Urothelium cell line (cell line): Measurements from ENCODE around the gene KAT7.
A peak's percentile ranks its signal among the peaks of the same experiment; 100 is the strongest.
"Not testable (repeated sequence)": the region's sequence is repeated elsewhere in the genome, so short reads cannot be mapped to it uniquely, and the experiment has no call there.

Experiments
- DNase-seq: peaks from one replicate; pipeline ENCODE4 v3.0.0; 2011; ENCODE audit warnings: low spot score, mixed read lengths
- FAIRE-seq: peaks from 2 replicates; lab custom pipeline; 2011; peaks lifted over from hg19 to GRCh38; lab: Jason Lieb, UNC

Gene KAT7

DNA sequence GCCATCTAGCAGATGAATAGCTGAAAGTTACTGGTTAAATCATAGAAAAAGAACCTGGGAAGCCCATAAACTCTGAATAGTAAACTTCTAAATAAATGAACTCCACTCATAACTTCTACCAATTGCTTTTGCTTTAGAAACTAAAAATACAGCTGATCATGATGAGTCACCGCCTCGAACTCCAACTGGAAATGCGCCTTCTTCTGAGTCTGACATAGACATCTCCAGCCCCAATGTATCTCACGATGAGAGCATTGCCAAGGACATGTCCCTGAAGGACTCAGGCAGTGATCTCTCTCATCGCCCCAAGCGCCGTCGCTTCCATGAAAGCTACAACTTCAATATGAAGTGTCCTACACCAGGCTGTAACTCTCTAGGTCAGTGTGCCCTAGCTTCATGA lies 9.7 kb downstream of the KAT7 start:
- FAIRE-seq (no peak), DNase-seq (no peak)

DNA sequence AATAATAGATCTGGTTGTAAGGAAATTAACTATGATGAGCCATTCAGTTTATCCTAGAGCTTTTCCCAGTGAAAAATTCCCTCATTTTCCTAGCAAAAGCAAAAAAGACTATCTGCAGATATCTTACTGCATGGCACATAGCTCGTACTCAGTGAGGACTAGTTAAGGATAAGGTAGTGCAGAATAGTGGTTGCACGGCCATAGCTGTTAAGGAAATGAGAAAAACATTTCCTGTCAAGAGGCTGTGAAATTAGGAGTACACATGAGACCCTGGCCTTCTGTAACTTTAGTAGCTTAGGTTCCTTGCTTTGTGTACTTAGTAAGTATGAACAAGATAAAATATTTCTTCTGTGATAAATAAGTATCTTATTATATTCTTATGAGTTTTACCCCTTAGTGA lies 10.3 kb downstream of the KAT7 start:
- no peak for FAIRE-seq
- DNase-seq: no peak

DNA sequence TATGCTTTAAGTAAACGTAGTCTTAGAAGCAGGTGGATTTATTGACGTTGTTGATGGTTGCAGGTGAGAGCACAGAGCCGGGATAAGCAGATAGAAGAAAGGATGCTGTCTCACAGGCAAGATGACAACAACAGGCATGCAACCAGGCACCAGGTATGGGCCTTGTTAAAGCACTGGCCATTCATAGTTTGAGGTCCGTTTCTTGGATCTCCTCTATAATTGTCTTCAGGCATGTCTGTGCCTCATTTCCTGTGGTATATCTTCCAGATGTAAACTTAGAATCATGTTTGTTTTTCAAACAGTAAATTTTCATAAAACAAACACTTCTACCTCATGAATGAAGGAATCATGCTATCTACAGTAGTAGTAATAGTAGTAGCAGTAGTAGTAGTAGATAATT lies 20.6 kb downstream of the KAT7 start:
- DNase-seq (no peak), FAIRE-seq (no peak)

DNA sequence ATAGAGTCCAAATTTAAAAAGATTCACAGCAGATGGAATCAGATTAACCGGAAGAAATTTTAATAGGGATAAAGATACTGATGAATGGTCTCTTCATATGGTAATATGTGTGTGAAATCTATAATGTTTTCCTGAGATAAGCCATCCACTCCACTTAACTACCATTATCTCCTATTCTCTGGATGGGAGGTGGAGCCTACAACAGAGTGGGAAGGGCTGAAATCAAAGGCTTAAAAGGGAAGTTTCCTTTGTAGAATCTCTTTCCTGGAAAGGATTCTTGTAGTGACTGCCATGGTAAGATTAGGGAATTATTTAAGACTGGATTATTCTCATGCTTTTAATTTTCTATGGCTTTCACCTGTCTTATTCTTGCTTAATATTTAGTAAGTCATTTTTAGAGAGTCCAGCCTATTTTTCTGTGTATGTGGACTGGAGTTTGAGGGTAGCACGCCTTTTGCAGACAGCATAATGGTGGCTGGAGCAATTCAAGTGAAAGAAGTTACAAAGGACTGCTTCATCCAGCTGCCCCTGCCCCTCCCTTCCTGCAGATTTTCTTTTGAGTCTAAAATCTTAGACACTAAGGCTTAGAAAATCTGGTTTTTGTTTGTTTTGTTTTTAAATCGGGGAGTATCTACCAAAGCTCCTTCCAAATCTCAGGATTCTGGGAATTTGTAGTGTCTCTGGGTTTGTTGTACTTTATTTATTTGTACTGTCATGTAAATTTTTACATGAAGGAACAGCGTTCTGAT lies 26.5 kb downstream of the KAT7 start:
- FAIRE-seq (no peak), DNase-seq (no peak)

DNA sequence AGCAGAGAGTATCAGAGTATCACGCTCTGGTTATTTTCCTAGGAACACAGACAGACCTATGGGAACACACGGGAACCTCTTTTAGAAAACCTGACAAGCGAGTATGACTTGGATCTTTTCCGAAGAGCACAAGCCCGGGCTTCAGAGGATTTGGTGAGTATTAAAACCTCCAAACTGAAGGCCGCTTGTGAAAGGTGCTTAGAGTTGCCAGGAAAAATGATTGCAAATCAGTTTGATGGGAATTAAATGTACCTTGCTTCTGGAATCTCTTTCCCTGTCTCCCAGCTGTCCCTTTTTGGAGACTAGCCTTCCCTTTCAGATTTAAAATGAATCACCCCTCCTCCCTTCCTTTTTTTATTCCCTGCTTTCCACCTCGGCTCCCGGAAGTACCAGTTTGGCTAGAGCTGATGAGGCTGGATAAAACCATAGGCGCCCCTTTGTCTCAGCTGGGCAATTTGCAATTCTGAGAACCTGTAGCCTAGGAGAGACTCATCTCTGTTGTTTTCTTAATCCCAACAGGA lies 27.3 kb downstream of the KAT7 start:
- no peak for DNase-seq
- no peak for FAIRE-seq

DNA sequence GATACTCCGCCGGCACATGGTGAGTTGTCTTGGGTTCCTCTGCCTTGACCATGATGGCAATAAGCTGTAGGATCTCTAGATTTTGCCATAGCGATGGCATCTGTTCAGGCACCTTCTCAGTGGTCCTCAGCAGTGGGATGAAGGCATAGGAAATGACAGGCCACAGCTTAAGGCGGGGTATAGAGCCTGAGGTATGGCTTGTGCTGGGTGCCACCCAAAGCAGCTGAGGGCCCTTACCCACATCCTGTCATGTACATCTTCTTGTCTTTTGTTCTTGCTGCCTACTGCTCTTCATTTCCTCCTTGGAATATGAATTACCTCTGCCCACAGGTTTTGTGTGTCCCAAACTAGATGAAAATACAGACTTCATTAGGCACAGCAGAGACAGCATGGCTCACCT lies 29.5 kb downstream of the KAT7 start:
- DNase-seq (no peak), FAIRE-seq (no peak)

DNA sequence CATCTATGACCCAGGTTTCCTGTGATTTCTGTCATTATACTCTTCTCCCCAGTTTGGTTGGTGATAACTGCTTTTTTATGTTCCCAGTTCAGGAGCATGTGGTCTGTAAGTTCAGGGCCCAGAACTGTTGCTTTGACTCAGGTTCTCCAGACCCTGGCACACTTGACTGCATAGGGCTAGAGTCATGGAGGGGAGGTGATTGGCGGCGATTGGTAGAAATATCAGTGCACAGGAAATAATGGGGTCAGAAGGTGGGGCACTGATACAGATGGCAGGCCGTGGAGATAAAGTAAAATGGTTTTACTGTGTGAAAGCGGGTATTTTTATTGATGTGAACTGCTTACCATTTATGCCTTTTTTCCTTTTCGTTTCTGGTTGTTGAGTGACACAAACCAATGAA lies 30.7 kb downstream of the KAT7 start:
- DNase-seq (no peak), FAIRE-seq (no peak)

DNA sequence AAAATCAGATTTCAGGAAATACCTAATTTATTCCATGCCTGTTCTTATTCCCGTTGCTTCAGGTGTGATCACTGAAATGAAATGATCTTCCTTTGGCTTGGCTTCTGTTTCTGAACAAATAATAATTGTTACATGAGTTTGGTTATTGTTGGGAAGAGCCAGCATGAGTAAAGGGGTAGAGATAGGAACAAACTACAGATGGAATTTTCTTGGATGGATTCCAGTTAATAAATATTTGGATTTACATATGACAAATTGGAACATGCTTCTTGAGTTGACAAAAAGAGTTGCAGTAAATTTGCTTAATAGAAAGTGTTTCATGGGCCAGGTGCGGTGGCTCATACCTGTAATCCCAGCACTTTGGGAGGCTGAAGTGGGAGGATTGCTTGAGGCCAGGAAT lies 31.2 kb downstream of the KAT7 start:
- FAIRE-seq: no peak

DNA sequence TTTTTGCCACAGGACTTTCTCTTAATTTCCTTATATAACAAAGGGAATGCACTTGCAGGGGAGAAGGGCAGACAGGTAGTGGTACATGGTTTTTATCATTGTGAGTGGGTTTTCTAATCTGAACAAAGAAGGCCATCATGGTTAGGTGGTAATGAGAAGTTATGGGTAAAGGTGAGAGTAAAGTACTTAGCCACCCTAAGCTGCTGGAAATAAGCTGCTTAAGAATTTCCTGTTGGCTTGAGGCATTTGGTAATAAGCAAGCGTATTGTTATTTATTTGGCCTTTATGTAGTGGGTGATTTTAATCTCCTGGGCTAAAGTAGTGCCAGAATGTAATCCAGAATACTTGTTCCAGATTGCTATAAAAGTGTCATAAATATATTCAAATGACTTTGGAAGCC lies 32.3 kb downstream of the KAT7 start:
- DNase-seq (no peak), FAIRE-seq (no peak)

More for the DNA sequence above, 31.2 kb downstream of the KAT7 start:
- DNase-seq: no peak

DNA sequence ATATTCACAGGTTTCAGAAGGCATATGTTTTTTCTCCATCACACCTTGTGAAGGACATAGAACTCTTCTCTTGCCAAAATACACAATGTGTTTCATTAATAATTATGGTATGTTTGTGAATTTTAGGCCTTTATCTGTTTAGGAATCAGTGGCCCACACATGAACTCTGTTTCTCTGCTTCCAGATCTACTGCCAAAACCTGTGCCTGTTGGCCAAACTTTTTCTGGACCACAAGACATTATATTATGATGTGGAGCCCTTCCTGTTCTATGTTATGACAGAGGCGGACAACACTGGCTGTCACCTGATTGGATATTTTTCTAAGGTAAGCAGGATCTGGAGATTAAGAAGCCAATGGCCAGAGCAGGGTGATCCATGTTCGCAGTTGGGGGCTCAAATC lies 33.0 kb downstream of the KAT7 start:
- DNase-seq: no peak
- FAIRE-seq: no peak

DNA sequence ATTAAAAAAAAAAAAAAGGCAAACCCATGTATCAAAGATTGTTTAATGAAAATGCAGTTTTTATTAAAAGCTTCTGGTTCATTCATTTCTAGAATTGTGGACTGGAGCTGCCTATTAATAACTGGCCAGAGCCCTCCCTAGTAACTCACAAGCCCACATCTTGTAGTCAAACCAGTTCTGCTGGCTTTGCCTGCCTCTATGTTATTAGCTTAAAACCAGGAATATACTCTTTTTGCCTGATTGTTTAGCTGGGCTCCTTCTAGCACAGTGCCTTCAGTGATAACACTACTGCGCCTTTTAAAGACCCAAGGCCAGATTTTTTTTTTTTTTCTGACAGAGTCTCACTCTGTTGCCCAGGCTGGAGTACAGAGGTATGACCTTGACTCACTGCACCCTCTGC lies 33.4 kb downstream of the KAT7 start:
- no peak for DNase-seq
- FAIRE-seq: no peak

DNA sequence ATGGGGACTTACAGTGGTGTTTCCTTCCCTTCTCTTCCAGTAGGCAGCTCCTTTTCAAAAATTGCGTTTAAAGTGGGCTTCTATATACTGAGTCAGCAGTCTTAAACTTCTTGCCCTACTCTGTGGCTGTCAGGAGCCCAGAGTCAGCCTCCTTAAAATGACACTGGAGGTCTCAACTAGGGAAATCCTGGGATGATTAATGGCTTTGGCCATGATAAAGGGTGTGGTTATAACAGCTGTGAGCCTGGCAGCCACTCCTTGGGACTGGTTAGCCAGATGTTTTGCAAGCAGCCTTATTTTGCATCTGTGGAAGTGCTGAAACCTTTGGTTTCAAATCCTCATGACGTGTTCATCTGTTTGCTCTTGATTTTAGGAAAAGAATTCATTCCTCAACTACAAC lies 34.3 kb downstream of the KAT7 start:
- FAIRE-seq (no peak), DNase-seq (no peak)

DNA sequence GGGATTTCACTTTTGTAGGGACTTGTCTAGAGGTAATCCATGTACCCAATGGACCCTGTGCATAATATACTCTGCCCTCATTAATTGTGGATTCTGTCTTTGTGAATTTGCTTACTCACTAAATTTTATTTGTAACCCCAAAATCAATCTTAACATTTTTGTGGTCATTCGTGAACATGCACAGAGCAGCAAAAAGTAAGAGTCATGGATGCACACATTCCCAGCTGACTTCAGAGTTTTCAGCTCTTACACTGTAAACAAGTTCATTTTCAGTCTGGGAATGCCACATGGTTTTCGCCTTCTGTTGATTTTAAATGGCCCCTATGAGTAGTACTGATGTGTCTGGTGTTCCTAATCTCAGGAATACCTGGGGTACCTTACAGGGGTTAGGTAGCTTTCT lies 35.1 kb downstream of the KAT7 start:
- DNase-seq (no peak), FAIRE-seq (no peak)

DNA sequence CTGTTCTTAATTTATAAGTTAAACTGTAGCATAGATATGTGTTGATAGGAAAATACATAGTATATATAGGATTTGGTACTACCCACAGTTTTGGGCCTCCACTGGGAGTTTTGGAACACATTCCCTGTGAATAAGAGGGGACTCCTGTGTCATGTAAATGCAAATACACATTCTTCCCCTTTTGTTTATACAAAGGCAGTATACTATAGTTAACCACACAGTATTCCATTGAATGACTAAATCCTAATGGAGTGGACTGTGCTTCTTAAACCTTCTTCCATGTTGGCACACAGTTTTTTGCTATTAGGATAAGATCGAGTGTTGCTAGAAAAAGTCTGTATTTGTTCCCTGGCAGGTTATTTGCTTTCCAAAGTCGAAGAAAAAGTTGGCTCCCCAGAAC lies 37.2 kb downstream of the KAT7 start:
- DNase-seq (no peak), FAIRE-seq (no peak)

DNA sequence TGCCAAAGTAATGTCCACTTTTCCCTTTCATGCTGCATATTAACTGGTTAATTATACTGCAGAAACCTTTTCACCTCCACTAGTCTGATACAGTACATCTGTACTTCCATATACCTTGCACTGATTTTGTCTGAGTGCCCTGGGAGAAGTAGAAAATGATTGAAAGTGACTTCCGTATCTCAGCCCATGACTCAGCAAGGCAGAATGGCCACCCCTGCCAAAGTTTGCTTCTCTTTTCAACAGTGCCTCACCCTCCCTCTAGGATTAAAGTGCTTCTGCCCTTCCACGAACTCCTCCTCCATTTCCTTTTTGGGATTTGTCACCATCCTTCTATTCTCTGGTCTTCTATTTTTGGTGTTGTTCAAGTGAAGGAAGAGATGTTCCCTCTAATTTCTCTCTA lies 39.8 kb downstream of the KAT7 start:
- not testable (repeated sequence) for DNase-seq, FAIRE-seq

DNA sequence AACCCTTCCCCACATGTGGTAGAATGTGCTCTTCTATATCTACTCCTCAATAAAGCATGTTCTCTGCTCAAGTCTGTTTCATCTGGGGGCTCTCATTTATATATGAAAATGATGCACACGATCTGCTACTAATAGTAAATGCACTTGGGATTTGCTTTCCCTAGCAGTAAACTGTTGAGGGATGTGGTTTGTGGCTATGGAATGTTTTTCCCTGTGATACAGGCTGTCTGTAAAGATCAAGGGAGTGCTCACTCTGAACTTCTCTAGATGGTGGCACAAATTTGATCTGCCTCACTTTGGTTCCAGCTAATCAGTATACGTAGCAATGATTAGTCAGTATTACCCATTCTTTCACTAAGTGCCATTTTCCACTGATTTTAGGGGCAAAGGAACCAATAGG lies 40.5 kb downstream of the KAT7 start:
- FAIRE-seq (no peak), DNase-seq (no peak)

DNA sequence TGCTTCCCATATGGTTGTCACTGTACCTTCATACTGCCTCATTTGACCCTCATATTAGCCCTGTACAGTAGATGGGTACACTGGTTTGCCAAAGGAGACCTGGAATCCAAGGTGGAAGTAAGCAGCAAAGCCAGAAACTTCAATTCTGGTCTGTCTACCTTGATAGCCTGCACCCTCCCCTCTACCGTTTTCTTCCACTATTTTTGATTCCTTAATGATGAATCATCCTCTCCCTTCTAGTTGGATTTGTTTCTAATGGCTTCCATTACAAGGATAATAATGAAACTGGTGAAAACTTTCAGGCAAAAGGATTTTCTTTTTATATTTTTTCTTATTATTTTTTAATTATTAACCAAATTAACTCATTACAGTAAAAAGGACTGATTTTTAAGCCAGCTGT lies 42.1 kb downstream of the KAT7 start:
- no peak for FAIRE-seq
- peak; percentile 50 for DNase-seq

DNA sequence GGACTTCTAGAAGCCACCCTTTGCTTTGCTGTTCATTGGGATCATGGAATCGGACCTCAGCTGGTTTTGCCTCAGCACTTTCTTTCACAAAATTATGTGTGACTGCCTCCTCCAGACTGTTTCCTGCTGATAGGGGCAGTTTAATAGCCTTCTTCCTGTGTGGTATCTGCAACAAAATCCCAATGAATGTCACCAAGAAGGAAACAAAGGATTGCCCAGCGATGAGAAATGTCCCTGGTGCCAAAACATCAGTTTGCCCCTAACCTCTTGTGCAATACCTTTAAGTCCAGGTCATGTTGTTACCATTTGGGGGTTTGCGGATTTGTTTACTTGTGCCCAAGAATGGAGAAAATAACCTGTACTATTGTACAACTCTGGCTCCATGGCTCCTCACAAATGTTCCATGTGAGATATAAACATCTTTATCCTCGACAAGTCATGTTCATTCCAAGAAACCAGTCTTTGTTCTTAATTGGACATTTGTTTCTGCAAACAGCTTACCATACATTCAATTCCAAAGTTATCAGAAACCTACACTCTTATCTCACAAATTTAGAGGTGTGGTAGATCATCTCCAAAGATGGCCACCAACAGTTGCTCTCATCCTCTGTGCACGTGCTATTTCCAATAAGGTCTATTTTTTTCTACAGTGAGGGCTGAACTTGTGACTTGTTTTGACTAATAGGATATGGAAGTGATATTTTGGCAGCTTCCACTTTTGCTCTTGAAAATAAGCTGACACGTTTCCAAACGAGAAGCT lies 44.5 kb downstream of the KAT7 start:
- DNase-seq: no peak
- FAIRE-seq: no peak

DNA sequence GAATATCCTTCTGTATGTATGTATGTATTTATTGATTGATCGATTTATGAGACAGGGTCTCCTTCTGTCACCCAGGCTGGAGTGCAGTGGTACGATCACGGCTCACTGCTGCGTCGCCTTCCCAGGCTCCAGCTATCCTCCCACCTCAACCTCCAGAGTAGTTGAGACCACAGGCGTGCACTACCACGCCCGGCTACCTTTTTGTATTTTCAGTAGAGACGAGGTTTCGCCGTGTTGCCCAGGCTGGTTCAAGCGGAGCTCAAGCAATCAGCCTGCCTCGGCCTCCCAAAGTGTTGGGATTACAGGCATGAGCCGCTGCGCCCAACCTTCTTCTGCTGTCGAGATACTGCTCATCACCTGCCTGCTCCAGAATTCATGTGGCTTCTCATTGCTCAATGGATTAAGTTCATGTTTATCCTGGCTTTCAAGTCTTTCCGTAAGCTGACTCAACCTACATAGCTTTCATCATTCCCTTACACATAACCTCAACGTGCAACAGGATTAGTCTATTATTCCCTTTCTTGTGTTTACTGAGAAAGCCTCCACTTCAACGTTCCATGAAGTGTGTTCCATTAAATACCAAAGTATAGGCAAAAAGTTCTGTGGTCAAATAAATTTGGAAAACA lies 45.8 kb downstream of the KAT7 start:
- DNase-seq (no peak), FAIRE-seq (no peak)

DNA sequence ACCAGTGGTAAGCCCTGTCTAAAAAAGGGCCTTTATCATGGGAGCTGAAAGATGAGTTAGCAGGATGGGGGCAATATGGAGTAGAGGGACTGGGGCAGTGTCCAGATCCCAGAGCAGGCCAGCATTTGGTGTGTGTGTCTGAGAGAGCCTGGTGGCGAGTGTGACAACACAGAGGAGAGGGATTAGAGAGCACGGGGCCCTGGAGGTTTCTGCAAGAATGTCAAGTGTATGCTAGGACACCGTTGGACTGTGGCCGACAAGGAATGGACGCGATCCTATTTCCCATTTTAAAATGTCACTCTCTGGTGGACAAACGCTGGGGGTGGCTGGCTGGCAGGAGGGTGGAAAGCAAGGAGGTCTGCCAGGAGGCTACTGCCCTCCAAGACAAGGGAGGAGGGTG lies 47.0 kb downstream of the KAT7 start:
- FAIRE-seq: no peak
- no peak for DNase-seq

DNA sequence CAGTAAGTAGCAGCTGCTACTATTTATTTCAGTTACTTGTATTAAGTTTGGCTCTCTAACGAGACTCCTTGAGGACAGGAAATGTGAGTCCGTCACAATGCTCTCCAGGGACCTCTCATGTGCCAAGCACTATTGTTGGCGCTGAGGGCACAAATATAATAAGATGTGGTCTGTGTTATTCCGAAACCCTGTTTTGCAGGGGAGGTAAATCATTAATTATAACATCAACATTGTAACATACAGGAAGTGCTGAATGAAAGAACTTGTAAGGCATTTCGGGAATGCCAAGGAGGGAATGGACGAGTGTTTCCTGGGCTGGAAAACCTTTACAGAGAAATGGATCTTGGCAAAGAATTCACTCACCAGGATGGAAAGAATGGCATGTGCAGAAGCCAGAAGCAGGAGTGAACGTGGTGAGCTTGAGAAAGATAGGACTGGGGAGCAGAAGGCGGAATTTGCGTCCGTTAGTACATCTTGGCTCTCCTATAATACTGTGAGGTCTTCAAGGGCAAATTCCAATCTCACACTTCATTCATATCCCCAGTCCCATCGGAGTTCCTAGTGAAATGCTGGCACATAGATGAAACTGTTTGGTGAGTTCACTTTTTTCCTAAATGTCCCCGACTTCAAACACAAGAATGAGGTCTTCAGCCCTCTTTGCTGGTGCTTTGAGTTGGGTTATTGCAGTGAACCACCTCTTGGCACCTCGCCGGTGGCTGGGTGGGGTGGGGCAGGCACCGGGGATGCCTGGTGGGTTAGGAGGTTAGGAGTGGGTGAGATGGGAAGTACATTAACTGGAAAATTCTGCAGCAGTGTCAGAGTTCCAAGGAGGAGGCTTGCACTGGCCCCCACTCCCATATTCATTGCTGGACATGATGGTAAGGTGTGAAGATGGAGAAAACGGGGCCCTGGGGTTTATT lies 47.9 kb downstream of the KAT7 start:
- DNase-seq (no peak), FAIRE-seq (no peak)
